IPS-NIHi7 (cell line): ENCODE data around the gene EED.
"Not testable (repeated sequence)": the region's sequence is repeated elsewhere in the genome, so short reads cannot be mapped to it uniquely, and the experiment has no call there.

Source experiments
- DNase-seq: peaks from one replicate; pipeline ENCODE4 v3.0.0; 2012; ENCODE audit warnings: mixed read lengths; ENCODE audit errors: extremely low spot score

The EED gene

GRCh38 chr11:86219311-86220193 is 25.0 kb upstream of the EED start:
- no peak for DNase-seq

DNA sequence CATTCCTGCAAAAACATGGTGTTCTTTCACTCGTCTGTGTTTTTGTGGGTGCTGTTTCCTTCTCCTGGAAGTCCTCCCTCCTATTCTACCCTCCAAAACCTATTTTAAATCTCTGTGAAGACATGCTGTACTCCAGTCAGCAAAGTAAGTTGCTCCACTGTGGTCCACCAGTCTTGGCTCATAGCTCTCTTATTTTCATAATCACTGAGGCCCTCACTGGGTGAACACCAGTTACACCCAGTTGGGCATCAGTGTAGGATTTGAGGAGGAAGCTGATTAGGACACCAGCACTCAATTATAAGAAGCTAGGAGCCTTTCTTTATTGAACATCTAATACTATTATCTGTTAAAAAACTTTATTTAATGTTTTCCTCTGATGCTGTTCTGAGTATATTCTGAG is 23.9 kb upstream of the EED start:
- no peak for DNase-seq

DNA sequence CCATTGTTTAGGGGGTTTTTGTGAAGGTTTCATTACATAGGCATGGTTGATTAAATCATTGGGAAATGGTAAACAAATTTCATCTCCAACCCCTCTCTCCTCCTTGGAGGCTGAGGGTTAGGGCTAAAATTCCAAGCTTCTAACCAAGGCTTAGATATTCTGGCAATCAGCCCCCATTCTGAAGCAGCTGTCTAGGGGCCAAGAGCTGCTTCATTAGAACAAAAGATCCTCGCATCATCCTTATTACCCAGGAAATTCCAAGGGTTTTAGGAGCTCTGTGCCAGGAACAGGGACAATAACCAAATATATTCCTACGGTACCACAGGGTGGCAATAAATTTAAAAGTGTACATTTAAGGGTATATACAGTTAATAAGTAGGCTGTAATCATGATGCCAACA is 22.5 kb upstream of the EED start:
- DNase-seq: no peak

- not testable (repeated sequence) for DNase-seq
These were observed 20.0 kb upstream of the EED start for GRCh38 chr11:86224575-86224974.

DNA sequence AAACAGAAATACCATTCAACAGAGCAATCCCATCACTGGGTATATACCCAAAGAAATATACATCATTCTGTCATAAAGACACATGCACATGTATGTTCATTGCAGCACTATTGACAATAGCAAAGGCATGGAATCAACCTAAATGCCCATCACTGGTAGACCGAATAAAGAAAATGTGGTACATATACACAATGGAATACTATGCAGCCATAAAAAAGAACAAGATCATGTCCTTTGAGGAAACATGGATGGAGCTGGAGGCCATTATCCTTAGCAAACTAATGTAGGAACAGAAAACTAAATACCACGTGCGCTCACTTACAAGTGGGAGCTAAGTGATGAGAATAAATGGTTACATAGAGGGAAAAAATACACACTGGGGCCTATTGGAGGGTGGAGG is 19.2 kb upstream of the EED start:
- DNase-seq: not testable (repeated sequence)

GRCh38 chr11:86228269-86229038 is 16.1 kb upstream of the EED start:
- DNase-seq: no peak

DNA sequence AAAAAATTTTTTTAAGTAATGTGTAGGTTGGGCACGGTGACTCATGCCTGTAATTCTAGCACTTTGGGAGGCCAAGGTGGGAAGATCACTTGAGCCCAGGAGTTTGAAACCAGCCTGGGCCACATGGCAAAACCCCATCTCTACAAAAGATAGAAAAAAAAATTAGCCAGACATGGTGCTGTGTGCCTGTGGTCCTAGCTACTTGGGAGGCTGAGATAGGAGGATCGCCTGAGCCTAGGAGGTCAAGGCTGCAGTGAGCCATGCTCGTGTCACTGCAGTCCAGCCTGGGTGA is 15.6 kb upstream of the EED start:
- DNase-seq: not testable (repeated sequence)

- DNase-seq: no peak
These were observed 14.3 kb upstream of the EED start for GRCh38 chr11:86230179-86230804.

- no peak for DNase-seq
These were observed 13.6 kb upstream of the EED start for GRCh38 chr11:86230921-86231434.

- no peak for DNase-seq
These were observed 12.0 kb upstream of the EED start for GRCh38 chr11:86232556-86232955.

DNA sequence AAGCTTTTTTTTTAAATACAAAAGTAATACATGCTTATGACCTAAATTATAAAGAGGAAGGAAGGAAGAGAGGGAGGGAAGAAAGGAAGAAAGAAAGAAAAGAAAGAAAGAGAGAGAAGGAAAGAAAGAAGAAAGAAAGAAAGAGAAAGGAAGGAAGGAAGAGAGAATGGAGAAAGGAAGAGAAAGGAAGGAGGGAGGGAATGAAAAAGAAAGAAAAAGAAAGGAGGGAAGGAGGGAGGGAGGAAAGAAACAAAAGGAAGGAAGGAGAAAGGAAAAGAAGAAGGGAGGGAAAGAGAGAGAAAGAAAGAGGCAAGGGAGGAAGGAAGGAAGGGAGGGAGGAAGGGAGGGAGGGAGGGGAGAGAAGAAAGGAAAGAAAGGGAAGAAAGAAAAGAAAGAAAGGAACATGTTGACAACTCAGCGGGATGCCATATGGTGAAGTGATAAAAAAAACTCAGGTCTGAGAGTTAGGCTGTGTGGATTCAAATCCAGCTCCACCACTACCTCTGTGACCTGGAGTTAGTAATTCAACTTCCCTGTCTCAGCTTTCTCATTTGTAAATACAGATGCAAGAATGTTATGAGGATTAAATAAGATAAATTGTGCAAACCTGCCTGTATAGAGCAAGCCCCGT is 9.6 kb upstream of the EED start:
- no peak for DNase-seq

DNA sequence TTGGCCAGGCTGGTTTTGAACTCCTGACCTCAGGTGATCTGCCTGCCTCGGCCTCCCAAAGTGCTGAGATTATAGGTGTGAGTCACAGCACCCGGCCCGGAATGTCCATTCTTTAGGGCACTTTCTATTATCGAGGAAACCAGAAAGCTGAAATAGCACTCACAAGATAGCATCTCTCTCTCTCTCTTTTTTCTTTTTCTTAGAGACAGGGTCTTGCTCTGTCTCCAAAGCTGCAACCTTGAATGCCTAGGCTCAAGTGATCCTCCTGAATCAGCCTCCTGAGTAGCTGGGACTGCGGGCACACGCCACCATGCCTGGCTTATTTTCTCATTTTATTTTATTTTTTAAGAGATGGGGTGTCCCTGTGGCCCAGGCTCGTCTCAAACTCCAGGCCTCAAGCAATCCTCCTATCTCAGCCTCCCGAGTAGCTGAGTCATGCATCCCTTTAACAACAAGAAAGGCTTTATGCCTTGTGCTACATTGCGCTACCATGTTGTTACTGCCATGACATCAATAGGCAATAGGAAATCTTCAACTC is 7.2 kb upstream of the EED start:
- no peak for DNase-seq

DNA sequence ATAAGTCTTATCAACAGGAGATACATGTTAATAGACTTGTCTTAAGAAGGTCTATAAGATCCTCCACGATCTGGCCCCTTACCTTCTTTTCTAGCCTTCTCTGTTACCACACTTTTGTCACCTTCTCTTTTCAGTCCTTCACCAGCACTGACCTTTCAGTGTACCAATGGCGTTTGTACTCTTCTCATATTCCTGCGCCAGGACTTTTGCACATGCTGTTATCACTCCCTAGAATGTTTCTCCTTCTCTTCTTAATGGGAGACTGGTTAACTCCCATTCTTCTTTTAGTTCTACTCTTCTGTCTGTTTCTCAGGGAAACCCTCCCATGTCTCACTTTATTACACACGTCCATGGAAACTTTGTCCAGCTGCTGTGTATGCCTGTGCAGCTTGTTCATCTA is 4.4 kb upstream of the EED start:
- no peak for DNase-seq

DNA sequence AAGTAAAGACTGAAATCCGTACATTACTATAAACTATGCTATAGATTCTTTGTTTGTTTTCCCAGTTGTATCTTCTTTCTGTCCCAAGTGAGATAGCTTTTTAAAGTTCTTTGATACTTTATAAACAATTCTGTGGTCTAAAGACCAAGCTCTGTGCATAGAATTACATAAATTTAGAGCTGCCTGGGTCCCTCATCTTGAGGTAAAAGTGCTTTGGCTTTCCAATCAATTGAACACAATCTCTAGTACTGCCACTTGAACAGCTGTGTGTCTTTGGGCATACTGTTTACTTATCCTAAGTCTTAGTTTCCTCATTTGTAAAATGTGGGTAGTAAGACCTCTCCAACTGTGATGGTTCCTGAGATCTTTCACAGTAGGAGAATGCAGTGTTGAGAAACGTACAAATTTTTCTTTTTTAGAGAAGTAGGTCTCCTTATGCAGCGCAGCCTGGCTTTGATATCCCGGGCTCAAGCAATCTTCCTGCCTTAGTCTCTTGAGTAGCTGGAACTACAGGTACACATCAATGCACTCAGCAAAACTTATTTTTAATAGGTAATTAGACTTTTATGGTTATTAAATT is 2.5 kb upstream of the EED start:
- no peak for DNase-seq

- DNase-seq: no peak
These were observed 1.2 kb upstream of the EED start for GRCh38 chr11:86243396-86243795.

DNA sequence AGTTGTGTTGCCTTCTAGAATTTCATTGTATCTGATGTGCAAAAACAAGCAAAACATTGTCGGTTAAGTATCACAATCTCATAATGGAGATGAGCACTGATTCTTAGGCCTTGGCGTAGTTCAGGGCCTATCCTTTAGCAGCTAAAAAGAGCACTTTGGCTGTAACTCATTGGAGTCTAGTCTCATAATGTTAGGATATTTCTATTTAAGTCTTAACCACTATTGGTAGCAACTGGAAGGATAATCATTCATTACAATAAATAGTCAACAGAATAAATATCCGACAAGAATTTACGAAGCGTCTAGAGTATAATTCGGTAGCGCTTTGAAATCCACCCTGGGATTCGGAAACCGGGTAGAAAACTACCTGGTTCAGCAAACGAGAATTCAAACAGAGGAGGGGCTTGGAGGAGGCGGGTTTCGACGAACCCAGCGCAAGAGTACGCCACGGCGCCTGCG is 461 bp upstream of the EED start:
- DNase-seq: peak; percentile 92

GRCh38 chr11:86245369-86246292 is 1.1 kb downstream of the EED start:
- DNase-seq: peak; percentile 14

DNA sequence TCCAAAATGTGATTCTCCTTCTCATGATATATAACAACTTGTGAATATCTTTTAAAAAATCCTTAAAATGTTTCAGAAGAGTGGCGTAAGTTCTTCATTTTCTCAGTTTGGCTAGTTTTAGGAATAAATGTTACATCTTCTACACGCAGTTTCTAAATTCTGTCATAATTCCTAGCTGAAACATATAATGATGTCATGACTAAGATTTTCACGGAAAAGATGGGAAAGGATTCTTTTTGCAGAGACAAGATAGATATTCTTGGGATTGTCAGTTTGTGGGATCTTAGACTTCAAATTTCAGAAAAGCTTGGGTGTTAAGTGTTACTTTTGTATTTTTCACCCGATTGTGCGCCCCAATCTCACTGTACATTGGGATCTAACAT is 1.7 kb downstream of the EED start:
- DNase-seq: no peak

DNA sequence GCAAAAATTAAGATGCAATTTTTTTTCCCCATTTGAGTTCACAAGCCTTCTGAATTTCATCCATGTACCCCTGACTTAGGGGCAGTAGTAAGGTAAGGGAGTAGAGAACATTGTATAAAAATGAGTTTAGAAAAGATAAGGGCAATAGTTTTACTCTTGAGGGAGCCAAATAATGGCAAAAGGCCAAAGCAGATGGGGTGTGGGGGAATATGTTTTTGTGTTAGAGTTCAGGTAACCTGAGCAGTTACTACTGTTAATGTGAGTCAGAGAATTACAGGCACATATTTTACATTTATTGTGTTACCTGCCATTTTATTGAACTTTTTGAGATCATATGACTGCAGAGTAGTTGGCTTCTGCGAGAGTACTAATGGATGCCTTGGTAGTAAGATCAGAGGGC is 3.1 kb downstream of the EED start:
- no peak for DNase-seq

DNA sequence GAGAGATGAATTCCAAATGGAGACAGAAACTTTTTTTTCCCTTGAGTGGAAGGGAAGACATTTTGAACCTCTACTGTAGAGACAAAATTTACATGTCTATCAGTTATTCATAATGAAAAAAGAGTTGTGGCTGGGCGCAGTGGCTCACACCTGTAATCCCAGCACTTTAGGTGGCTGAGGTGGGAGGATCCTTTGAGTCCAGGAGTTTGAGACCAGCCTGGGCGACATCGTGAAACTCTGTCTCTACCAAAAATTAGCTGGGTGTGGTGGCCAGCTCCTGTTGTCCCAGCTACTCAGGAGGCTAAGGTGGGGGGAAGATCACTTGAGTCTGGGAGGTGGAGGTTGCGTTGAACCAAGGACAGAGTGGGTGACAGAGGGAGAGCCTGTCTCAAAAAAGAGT is 4.1 kb downstream of the EED start:
- DNase-seq: no peak
